ENCODE results near the gene STEAP1B.
A peak's percentile ranks its signal among the peaks of the same experiment; 100 is the strongest.
"Not testable (repeated sequence)": the region's sequence is repeated elsewhere in the genome, so short reads cannot be mapped to it uniquely, and the experiment has no call there.

The STEAP1B gene

GRCh38 chr7:22499888-22500689 lies at the start of gene STEAP1B:
TSS of gene STEAP1B (minus strand) at chr7:22500188. CDS start at chr7:22494855, 5,333 bp downstream.
- peak; percentile 88 for DNase-seq

- DNase-seq = no peak
Observed at GRCh38 chr7:22549051-22549450, 49.1 kb upstream of the STEAP1B start.

- no peak for DNase-seq
Observed at GRCh38 chr7:22548313-22548712, 48.3 kb upstream of the STEAP1B start.

GRCh38 chr7:22546769-22547168 lies 46.8 kb upstream of the STEAP1B start:
- DNase-seq = no peak

- DNase-seq = no peak
Observed at GRCh38 chr7:22545529-22545928, 45.5 kb upstream of the STEAP1B start.

GRCh38 chr7:22544245-22544644 lies 44.3 kb upstream of the STEAP1B start:
- no peak for DNase-seq

- DNase-seq = no peak
Observed at GRCh38 chr7:22543169-22543568, 43.2 kb upstream of the STEAP1B start.

- DNase-seq = no peak
Observed at GRCh38 chr7:22542669-22543068, 42.7 kb upstream of the STEAP1B start.

- DNase-seq = no peak
Observed at GRCh38 chr7:22542254-22542653, 42.3 kb upstream of the STEAP1B start.

GRCh38 chr7:22541789-22542188 lies 41.8 kb upstream of the STEAP1B start:
- no peak for DNase-seq

- not testable (repeated sequence) for DNase-seq
Observed at GRCh38 chr7:22528537-22528936, 28.5 kb upstream of the STEAP1B start.

- DNase-seq = not testable (repeated sequence)
Observed at GRCh38 chr7:22524353-22524947, 24.5 kb upstream of the STEAP1B start.

- DNase-seq = not testable (repeated sequence)
Observed at GRCh38 chr7:22523478-22524352, 23.7 kb upstream of the STEAP1B start.

GRCh38 chr7:22519560-22519959 lies 19.6 kb upstream of the STEAP1B start:
- DNase-seq = not testable (repeated sequence)

- DNase-seq = not testable (repeated sequence)
Observed at GRCh38 chr7:22516950-22517349, 17.0 kb upstream of the STEAP1B start.

GRCh38 chr7:22514963-22515362 lies 15.0 kb upstream of the STEAP1B start:
- not testable (repeated sequence) for DNase-seq

GRCh38 chr7:22507320-22507719 lies 7.3 kb upstream of the STEAP1B start:
- DNase-seq = not testable (repeated sequence)

- not testable (repeated sequence) for DNase-seq
Observed at GRCh38 chr7:22506316-22507020, 6.5 kb upstream of the STEAP1B start.

GRCh38 chr7:22504519-22504918 lies 4.5 kb upstream of the STEAP1B start:
- DNase-seq = not testable (repeated sequence)

- DNase-seq = not testable (repeated sequence)
Observed at GRCh38 chr7:22502104-22502503, 2.1 kb upstream of the STEAP1B start.

- DNase-seq = not testable (repeated sequence)
Observed at GRCh38 chr7:22501336-22501735, 1.3 kb upstream of the STEAP1B start.

GRCh38 chr7:22499044-22499443 lies 944 bp downstream of the STEAP1B start:
- no peak for DNase-seq

- DNase-seq = not testable (repeated sequence)
Observed at GRCh38 chr7:22496912-22497311, 3.1 kb downstream of the STEAP1B start.

All from CD4-positive, alpha-beta T cell treated with Interleukin-6 for 4 hours (primary cell).